Pancreas (tissue), 10 donors: ENCODE measurements around the gene COL21A1. TPM values are rescaled to one million over a fixed set of nuclear protein-coding genes. Genes with fewer than 3 reads are reported as not detected.

Experiments
- ATAC-seq, 4 donors: fragments of 200-7000 bp; cut with Tn5 transposase; one replicate each; pipeline versions ENCODE4 v1.8.0 to v1.9.1; 2020; ENCODE audit warnings: mild to moderate bottlenecking in 4 of 4, moderate library complexity in 4 of 4
- DNase-seq, 6 donors: peaks; one replicate each; pipeline ENCODE4 v3.0.0-alpha.2; 2020
- FAIRE-seq: peaks from 2 replicates; lab custom pipeline; 2012; peaks lifted over from hg19 to GRCh38; lab: Jason Lieb, UNC
- H3K27ac ChIP-seq, 4 donors: fragments of 200-600 bp; sonication (generic); 1 replicate in 3 of 4; 2 replicates in 1 of 4; pipeline versions ENCODE4 v1.5.0 to v1.8.0; 2020
- H3K27me3 ChIP-seq, 4 donors: fragments of 200-600 bp; one replicate each; pipeline ENCODE4 v1.8.0; 2021
- H3K36me3 ChIP-seq, 3 donors: fragments of 200-600 bp; sonication (generic) in 1 of 3; one replicate each; pipeline versions ENCODE4 v1.5.0 to v1.8.0; 2020 to 2021
- H3K4me1 ChIP-seq, 3 donors: fragments of 200-600 bp; one replicate each; pipeline ENCODE4 v1.8.0; 2021
- H3K4me3 ChIP-seq, 4 donors: fragments of 200-600 bp; sonication (generic) in 2 of 4; one replicate each; pipeline versions ENCODE4 v1.5.0 to v1.8.0; 2020 to 2021
- H3K9me3 ChIP-seq, 4 donors: fragments of 200-600 bp; one replicate each; pipeline ENCODE4 v1.8.0; 2021
- WGBS, 2 donors: extraction: QIAGEN DNeasy Blood & Tissue Kit; methylation state at CpG; one replicate each; pipeline ENCODE4 v1.1.7; 2013; 5-methylcytosine and 5-hydroxymethylcytosine counted together
- intact Hi-C, 3 donors: fragments of 100-400 bp; cut with DNase I; formaldehyde crosslinking; loops; one replicate each; pipeline versions ENCODE4 v1.11.1 to v1.14.2; 2022
- polyA plus RNA-seq, 2 donors: library from polyadenylated mRNA; stranded (reverse); fragments of 200-250 nt; gene quantifications; one replicate each; pipeline ENCODE4 v1.2.3, GENCODE V29; 2013
- total RNA-seq, 6 donors: library from RNA; stranded (reverse); fragmentation: NEBNext Ultra II Directional in 4 of 6; extraction: Animal tissue kit (Norgen Biotek cat#: 25700) in 4 of 6; gene quantifications; one replicate each; pipeline versions ENCODE4 v1.2.1 to v1.2.4, GENCODE V29; 2021 to 2023
- TF ChIP-seq, protein P1 (sequence below), 4 donors: fragments of 200-600 bp; sonication (generic) in 3 of 4; IDR thresholded peaks; one replicate each; pipeline versions ENCODE4 v1.5.0 to v1.8.0; 2021; ENCODE audit warnings: antibody characterized with exemption in 4 of 4
- donor health status: healthy with polysubstance abuse.
- donor health status: DM: no; HTN: no; CAD: no; lungs with moderate emphysema.
- donor health status: DM: no; HTN: no; CAD: no.
- donor health status: control.
- donor health status: control.
- donor health status: Bipolar disorder and iron deficiency.
- donor health status: DM: yes; HTN: yes; CAD: no.
- donor health status: DM: no; HTN: no; CAD: no.
- donor health status: DM: no; HTN: no; CAD: no.
- donor health status: DM: yes; HTN: yes; CAD: no.

The COL21A1 gene
- total and polyA plus RNA-seq, 8 donors, result 0.28 to 1.8 (median 0.60) TPM

DNA sequence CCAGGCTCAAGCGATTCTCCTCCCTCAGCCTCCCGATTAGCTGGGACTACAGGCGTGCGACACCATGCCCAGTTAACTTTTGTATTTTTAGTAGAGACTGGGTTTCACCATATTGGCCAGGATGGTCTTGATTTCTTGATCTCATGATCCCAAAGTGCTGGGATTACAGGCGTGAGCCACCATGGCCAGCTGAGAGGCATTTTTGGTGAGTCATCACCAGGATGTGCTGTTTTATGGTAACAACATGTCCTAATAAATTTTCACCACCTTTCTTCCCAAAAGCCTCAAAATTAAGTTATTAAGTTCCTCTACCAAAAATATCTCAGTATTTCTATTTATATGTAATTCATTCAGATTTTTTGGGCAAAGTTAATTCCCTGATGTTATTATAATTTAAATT lies 53.5 kb downstream of the COL21A1 start:
- no peak overlapping the region for H3K27ac ChIP-seq
- 80 to 88% methylated on average over 5 of the region's 5 CpGs for whole genome bisulfite sequencing, 2 donors
- H3K4me3 ChIP-seq, result no peak overlapping the region
- H3K27me3 ChIP-seq, result no peaks in the 10 kb centered on the region
- TF ChIP-seq, protein P1, sequence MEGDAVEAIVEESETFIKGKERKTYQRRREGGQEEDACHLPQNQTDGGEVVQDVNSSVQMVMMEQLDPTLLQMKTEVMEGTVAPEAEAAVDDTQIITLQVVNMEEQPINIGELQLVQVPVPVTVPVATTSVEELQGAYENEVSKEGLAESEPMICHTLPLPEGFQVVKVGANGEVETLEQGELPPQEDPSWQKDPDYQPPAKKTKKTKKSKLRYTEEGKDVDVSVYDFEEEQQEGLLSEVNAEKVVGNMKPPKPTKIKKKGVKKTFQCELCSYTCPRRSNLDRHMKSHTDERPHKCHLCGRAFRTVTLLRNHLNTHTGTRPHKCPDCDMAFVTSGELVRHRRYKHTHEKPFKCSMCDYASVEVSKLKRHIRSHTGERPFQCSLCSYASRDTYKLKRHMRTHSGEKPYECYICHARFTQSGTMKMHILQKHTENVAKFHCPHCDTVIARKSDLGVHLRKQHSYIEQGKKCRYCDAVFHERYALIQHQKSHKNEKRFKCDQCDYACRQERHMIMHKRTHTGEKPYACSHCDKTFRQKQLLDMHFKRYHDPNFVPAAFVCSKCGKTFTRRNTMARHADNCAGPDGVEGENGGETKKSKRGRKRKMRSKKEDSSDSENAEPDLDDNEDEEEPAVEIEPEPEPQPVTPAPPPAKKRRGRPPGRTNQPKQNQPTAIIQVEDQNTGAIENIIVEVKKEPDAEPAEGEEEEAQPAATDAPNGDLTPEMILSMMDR (IDR thresholded peaks at IDR 0.05), result no peak
- no peak for FAIRE-seq
- no peaks in the 10 kb centered on the region for H3K4me1 ChIP-seq
- no peaks in the 10 kb centered on the region for H3K36me3 ChIP-seq
- H3K9me3 ChIP-seq, result no peaks in the 10 kb centered on the region
- ATAC-seq, result no peak
- DNase-seq, result no peak
- intact Hi-C loops, result no loop called here

DNA sequence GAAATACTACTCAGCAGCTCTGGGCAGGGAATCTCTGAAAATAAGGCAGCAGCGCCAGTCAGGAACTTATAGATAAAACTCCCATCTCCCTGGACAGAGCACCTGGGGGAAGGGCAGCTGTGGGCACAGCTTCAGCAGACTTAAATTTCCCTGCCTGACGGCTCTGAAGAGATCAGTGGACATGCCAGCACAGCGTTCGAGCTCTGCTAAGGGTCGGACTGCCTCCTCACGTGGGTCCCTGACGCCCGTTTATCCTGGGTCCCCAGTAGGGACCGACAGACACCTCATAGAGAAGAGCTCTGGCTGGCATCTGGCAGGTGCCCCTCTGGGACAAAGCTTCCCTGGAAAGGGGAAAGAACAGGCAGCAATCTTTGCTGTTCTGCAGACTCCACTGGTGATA lies 59.0 kb downstream of the COL21A1 start:
- Histone ChIP-seq H3K27me3 (no peaks in the 10 kb centered on the region), H3K4me3 (no peak overlapping the region), H3K9me3 (no peaks in the 10 kb centered on the region), H3K36me3 (no peaks in the 10 kb centered on the region), H3K4me1 (no peaks in the 10 kb centered on the region), H3K27ac (no peak overlapping the region)
- DNase-seq, result no peak
- no peak for ATAC-seq
- intact Hi-C loops, result no loop called here
- TF ChIP-seq, protein P1 (IDR thresholded peaks at IDR 0.05), result no peak
- WGBS, 2 donors, result 72 to 78% methylated on average over 9 of the region's 9 CpGs
- FAIRE-seq, result no peak

DNA sequence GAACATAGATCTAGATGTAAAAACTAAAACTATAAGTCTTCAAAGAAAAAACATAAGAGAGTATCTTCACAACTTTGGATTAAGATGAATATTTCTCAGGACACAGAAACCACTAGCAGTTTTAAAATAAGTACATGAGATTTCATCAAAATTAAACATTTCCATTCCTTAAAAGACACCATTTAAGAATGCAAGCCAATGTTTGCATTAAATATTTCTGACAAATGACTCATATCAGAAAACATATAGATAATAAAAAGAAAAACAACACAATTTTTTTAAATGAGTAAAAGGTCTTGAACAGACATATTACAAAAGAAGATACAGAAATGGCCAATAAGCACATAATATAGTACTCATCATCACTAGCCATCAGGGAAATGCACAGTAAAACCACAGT lies 59.7 kb downstream of the COL21A1 start:
- Histone ChIP-seq H3K9me3 (no peaks in the 10 kb centered on the region), H3K4me1 (no peaks in the 10 kb centered on the region), H3K36me3 (no peaks in the 10 kb centered on the region), H3K27ac (no peak overlapping the region), H3K4me3 (no peak overlapping the region), H3K27me3 (no peaks in the 10 kb centered on the region)
- TF ChIP-seq, protein P1 (IDR thresholded peaks at IDR 0.05), result no peak
- DNase-seq (no peak), FAIRE-seq (no peak), ATAC-seq (no peak)
- intact Hi-C loops, result no loop called here

DNA sequence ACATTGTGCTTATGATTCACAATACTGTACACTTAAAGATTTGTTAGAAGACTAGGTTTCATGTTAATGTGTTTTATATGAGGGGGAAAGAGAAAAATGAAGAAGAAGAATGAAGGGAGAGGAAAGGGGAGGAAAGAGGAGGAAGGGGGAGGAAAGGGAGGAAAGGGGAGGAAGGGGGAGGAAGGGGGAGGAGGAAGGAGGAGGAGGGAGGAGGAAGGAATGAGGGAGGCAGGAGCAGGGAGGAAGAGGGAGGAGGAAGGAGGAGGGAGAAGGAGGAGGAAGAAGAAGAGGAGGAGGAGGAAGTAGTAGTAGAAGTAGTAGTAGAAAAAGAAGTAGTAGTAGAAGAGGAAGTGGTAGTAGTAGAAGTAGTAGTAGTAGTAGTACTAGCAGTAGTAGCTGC lies 70.6 kb downstream of the COL21A1 start:
- no peaks in the 10 kb centered on the region for H3K36me3 ChIP-seq
- FAIRE-seq, result no peak
- TF ChIP-seq, protein P1 (IDR thresholded peaks at IDR 0.05), result no peak
- no peaks in the 10 kb centered on the region for H3K4me1 ChIP-seq
- H3K27ac ChIP-seq, result no peak overlapping the region
- no peaks in the 10 kb centered on the region for H3K9me3 ChIP-seq
- intact Hi-C loops, result no loop called here
- DNase-seq, result no peak
- no peak for ATAC-seq
- H3K27me3 ChIP-seq, result no peaks in the 10 kb centered on the region
- no peak overlapping the region for H3K4me3 ChIP-seq

DNA sequence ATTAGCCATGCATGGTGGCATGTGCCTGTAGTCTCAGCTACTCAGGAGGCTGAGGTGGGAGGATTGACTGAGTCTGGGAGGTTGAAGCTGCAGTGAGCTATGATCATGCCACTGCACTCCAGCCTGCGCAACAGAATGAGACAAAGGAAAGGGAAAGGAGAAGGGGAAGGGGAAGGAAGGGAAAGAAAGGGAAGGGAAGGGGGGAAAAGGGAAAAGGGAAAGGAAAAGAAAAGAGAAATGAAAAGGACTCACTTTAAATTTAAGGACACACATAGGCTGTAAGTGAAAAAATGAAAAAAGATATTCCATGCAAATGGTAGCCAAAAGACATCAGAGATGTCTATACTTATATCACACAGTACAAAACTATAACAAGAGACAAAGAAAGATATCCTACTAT lies 74.2 kb downstream of the COL21A1 start:
- TF ChIP-seq, protein P1 (IDR thresholded peaks at IDR 0.05), result no peak
- Histone ChIP-seq H3K9me3 (no peaks in the 10 kb centered on the region), H3K36me3 (no peaks in the 10 kb centered on the region), H3K27me3 (no peaks in the 10 kb centered on the region), H3K4me3 (no peak overlapping the region), H3K4me1 (no peaks in the 10 kb centered on the region), H3K27ac (no peak overlapping the region)
- FAIRE-seq (no peak), DNase-seq (no peak), ATAC-seq (no peak)
- WGBS, 2 donors, result 93% methylated on average over 1 of the region's 1 CpG
- intact Hi-C loops, result no loop called here
